ENCODE data around the gene DNM3.

DNA sequence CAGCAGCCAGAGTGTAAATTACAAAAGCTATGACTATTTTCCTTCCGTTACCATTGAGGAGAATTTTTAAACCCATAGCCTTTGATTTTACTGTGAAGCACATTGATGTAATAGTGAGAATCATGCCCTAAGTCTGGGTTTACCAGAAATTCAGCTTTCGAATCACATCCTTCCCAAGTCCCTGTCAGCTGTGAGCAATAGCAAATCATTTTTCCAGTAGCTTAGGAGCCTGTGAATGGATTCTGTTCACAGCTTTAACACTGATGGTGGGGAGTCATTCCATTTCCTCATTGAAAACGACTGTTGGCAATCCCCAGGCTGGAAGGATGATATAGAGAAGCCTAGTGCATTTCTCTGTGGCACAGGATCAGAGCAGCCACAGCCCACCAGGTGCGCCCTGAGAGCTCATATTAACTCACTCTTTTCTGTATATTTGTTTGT, 497.0 kb downstream of the DNM3 start:
- TF ChIP-seq, protein P1, sequence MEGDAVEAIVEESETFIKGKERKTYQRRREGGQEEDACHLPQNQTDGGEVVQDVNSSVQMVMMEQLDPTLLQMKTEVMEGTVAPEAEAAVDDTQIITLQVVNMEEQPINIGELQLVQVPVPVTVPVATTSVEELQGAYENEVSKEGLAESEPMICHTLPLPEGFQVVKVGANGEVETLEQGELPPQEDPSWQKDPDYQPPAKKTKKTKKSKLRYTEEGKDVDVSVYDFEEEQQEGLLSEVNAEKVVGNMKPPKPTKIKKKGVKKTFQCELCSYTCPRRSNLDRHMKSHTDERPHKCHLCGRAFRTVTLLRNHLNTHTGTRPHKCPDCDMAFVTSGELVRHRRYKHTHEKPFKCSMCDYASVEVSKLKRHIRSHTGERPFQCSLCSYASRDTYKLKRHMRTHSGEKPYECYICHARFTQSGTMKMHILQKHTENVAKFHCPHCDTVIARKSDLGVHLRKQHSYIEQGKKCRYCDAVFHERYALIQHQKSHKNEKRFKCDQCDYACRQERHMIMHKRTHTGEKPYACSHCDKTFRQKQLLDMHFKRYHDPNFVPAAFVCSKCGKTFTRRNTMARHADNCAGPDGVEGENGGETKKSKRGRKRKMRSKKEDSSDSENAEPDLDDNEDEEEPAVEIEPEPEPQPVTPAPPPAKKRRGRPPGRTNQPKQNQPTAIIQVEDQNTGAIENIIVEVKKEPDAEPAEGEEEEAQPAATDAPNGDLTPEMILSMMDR (conservative IDR thresholded peaks at IDR 0.05 in 1 of 2, IDR thresholded peaks at IDR 0.05 in 1 of 2; ENCODE audit: extremely low read depth in 1 of 2, insufficient read depth in 1 of 2, low read depth in 1 of 2, low read length in 2 of 2) = no peak
- no peak for TF ChIP-seq EZH2 (IDR thresholded peaks at IDR 0.05; ENCODE audit: borderline replicate concordance, low read length)
